SK-N-SH treated with all-trans-retinoic acid at 6 μM for 48 hours (cell line): ENCODE measurements around the gene ING3.

Experiments used
- SNAI2 ChIP-seq: fragments of 250-450 bp; sonication (Bioruptor Pico); IDR thresholded peaks from 2 replicates; pipeline ENCODE4 v1.5.0; 2020; ENCODE audit warnings: mild to moderate bottlenecking, moderate library complexity
- ZFP30 ChIP-seq: fragments of 450-650 bp; formaldehyde crosslinking; IDR thresholded peaks from 2 replicates; pipeline ENCODE4 v1.5.0; 2022; ENCODE audit warnings: mild to moderate bottlenecking, moderate library complexity
- ZNF565 ChIP-seq: fragments of 450-650 bp; formaldehyde crosslinking; conservative IDR thresholded peaks from 2 replicates; pipeline ENCODE4 v1.5.0; 2020; ENCODE audit warnings: low read depth, mild to moderate bottlenecking, moderate library complexity

DNA sequence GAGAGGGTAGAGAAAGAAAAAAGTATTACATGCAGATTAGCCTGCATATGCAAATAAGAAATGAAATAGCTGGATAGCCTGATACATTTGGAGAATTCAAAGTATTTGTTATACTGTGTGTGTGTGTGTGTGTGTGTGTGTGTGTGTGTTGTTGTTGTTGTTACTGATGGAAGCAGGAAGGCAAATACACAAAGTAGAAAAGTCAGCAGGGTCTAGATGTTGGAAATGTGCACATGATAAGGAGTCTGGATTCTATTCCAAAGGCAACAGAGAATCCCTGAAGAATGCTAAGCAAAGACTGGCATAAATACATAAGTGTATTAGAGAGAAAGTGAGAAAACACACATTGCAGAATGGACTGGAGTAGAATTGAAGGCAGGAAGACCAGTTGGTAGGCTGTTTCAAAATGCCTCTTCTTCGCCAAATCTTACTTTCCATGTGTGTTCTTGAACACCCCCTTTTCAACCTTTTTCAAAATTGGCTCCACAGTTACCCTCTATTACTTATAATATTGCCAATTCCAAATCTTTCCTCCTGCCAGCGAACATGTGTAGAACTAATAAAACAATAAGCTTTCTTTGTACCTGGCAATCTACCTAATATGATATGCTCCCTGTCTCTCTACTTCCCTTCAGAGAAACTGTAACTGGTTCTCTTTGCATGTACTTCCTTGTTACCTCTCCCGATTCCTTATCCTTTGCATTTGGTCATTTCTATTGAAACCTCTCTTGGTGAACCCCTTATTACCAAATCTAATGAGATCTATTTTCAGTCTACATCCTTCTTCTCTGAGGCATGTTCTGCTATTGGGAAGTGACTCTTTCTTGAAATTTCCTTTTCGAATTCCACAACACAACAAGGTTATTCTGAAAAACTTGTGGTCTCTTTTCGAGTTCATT lies 44.2 kb downstream of the ING3 start:
- TF ChIP-seq SNAI2 (CRISPR knock-in tag) (no peak), ZFP30 (CRISPR knock-in tag) (no peak), ZNF565 (CRISPR knock-in tag) (no peak)
